PC-9 (cell line): Measurements from ENCODE around the gene ECI1.

Experiments
- EZH2 ChIP-seq: fragments of 200-600 bp; sonication (generic); IDR thresholded peaks from 2 replicates; pipeline ENCODE4 v1.8.0; 2017; ENCODE audit warnings: antibody characterized with exemption, low read depth
- TF ChIP-seq, protein P1 (sequence below): fragments of 200-600 bp; sonication (generic); conservative IDR thresholded peaks from 2 replicates; pipeline ENCODE4 v1.6.1; 2017; ENCODE audit warnings: mixed run types, antibody characterized with exemption, mild to moderate bottlenecking, moderate library complexity

DNA sequence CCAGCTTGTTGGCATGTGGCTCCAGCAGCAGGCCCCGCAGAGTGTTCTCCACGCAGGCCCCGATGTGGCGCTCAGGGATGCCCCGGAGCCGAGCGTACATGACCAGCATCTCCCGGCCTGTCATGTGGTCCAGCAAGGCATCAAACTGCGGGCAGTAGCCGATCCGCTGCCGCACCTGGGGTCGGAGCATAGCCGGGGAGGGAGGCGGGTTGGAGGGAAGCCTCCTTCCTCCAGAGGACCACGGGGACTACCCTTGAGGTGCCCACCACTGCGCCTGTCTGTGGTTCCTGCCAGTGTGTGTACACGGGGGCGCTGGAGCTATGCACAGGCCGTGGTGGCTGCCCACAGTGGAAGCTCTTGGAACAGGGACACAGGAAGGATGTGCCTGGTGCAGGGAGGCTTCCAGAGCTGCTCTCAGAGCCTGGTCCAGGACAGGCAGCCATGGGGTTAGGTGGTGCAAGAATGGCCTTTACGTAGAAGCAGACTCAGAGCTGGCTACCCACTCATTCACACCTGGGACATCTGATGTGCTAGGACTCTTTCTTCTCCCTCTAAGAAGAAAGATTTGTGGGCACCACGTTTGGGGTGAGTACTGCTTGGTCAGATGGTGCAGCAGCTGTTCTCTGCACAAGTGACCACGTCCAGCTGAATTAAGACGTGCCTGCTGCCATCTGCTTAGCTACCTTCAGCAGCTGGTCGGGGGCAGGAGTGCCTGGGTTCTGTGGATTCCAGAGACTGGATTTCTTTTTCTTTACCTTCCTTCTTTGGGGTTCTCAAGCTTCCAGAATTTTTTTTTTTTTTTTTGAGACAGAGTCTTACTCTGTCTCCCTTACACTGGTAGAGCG lies 27.8 kb upstream of the ECI1 start:
- TF ChIP-seq, protein P1, sequence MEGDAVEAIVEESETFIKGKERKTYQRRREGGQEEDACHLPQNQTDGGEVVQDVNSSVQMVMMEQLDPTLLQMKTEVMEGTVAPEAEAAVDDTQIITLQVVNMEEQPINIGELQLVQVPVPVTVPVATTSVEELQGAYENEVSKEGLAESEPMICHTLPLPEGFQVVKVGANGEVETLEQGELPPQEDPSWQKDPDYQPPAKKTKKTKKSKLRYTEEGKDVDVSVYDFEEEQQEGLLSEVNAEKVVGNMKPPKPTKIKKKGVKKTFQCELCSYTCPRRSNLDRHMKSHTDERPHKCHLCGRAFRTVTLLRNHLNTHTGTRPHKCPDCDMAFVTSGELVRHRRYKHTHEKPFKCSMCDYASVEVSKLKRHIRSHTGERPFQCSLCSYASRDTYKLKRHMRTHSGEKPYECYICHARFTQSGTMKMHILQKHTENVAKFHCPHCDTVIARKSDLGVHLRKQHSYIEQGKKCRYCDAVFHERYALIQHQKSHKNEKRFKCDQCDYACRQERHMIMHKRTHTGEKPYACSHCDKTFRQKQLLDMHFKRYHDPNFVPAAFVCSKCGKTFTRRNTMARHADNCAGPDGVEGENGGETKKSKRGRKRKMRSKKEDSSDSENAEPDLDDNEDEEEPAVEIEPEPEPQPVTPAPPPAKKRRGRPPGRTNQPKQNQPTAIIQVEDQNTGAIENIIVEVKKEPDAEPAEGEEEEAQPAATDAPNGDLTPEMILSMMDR = no peak
- no peak for TF ChIP-seq EZH2
